HuH-7 (cell line): Measurements from ENCODE around the gene SBF2.
A peak's percentile ranks its signal among the peaks of the same experiment; 100 is the strongest.
"Not testable (repeated sequence)": the region's sequence is repeated elsewhere in the genome, so short reads cannot be mapped to it uniquely, and the experiment has no call there.

Source experiments
- DNase-seq: peaks from one replicate; pipeline ENCODE4 v3.0.0; 2011; ENCODE audit warnings: low spot score

Gene SBF2

GRCh38 chr11:10116588-10116987, 177.4 kb downstream of the SBF2 start:
- DNase-seq: no peak

GRCh38 chr11:10114593-10115404, 179.2 kb downstream of the SBF2 start:
- peak; percentile 22 for DNase-seq

- DNase-seq: no peak
These were observed 180.2 kb downstream of the SBF2 start for GRCh38 chr11:10113852-10114251.

- DNase-seq: no peak
These were observed 184.2 kb downstream of the SBF2 start for GRCh38 chr11:10109806-10110205.

GRCh38 chr11:10108915-10109680, 184.9 kb downstream of the SBF2 start:
- no peak for DNase-seq

- no peak for DNase-seq
These were observed 186.5 kb downstream of the SBF2 start for GRCh38 chr11:10107497-10107896.

- no peak for DNase-seq
These were observed 196.4 kb downstream of the SBF2 start for GRCh38 chr11:10097615-10098014.

- no peak for DNase-seq
These were observed 197.0 kb downstream of the SBF2 start for GRCh38 chr11:10096987-10097386.

- no peak for DNase-seq
These were observed 198.4 kb downstream of the SBF2 start for GRCh38 chr11:10095412-10096208.

- no peak for DNase-seq
These were observed 201.6 kb downstream of the SBF2 start for GRCh38 chr11:10092426-10092825.

GRCh38 chr11:10091314-10092045, 202.5 kb downstream of the SBF2 start:
- DNase-seq: no peak

- not testable (repeated sequence) for DNase-seq
These were observed 206.1 kb downstream of the SBF2 start for GRCh38 chr11:10087923-10088225.

GRCh38 chr11:10087186-10087922, 206.7 kb downstream of the SBF2 start:
- no peak for DNase-seq

- DNase-seq: no peak
These were observed 213.9 kb downstream of the SBF2 start for GRCh38 chr11:10080138-10080537.

GRCh38 chr11:10076458-10077141, 217.4 kb downstream of the SBF2 start:
- DNase-seq: peak; percentile 42

GRCh38 chr11:10075141-10075540, 218.9 kb downstream of the SBF2 start:
- DNase-seq: no peak

- no peak for DNase-seq
These were observed 221.2 kb downstream of the SBF2 start for GRCh38 chr11:10072841-10073240.

GRCh38 chr11:10072142-10072541, 221.9 kb downstream of the SBF2 start:
- no peak for DNase-seq

GRCh38 chr11:10067629-10068300, 226.3 kb downstream of the SBF2 start:
- no peak for DNase-seq

- DNase-seq: no peak
These were observed 227.6 kb downstream of the SBF2 start for GRCh38 chr11:10066441-10066840.
